ENCODE results near the gene FBXL22.
"Not testable (repeated sequence)": the region's sequence is repeated elsewhere in the genome, so short reads cannot be mapped to it uniquely, and the experiment has no call there.

FBXL22 gene

DNA sequence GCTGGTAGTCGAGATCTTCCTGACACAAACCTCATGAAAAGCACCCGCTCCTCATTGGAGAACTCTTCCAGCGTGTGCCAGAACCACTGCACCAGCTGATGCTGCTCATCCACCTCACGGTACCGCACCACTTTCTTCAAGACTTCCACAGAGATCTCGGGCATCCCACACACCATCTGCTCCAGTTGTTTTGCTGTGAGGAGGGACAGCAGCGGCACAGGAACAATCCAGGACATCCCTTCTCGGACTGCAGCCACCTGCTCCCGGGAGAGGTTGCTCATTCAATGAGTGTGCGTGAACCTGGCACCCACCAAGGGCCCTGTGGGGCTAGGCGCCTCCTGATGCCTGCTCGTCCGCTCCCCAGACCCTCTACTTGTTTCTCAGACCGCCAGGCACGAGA, 15.1 kb downstream of the FBXL22 start:
- DNase-seq (ENCODE audit: low read depth): no peak

DNA sequence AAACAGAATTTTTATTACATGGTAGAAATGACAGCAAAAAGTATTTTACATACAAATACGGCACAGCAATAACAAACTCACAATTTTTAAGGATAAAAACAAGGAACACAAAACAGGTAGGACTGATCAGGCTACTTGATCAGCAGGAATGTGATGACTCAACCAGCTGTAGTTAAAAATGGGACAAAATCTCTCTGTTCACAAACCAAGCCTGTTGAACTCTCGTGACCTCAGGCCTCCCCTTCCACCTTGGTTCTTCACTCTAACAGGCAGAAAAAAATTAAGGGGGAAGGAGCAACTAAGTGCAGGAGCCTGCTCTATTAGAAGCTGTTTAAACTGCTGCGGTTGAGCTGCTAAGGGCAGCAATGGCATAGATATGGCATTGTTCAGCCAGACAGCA, 18.7 kb downstream of the FBXL22 start:
- no peak for DNase-seq (ENCODE audit: low read depth)

DNA sequence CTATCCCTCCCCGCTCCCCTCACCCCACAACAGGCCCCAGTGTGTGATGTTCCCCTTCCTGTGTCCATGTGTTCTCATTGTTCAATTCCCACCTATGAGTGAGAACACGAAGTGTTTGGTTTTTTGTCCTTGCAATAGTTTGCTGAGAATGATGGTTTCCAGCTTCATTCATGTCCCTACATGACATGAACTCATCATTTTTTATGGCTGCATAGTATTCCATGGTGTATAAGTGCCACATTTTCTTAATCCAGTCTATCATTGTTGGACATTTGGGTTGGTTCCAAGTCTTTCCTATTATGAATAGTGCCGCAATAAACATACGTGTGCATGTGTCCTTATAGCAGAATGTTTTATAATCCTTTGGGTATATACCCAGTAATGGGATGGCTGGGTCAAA, 20.0 kb downstream of the FBXL22 start:
- DNase-seq (ENCODE audit: low read depth): not testable (repeated sequence)

GRCh38 chr15:63617627-63618026, 20.4 kb downstream of the FBXL22 start:
- not testable (repeated sequence) for DNase-seq (ENCODE audit: low read depth)

- not testable (repeated sequence) for DNase-seq (ENCODE audit: low read depth)
Observed at GRCh38 chr15:63620760-63621159, 23.6 kb downstream of the FBXL22 start.

GRCh38 chr15:63623232-63623969, 26.2 kb downstream of the FBXL22 start:
- no peak for DNase-seq (ENCODE audit: low read depth)

DNA sequence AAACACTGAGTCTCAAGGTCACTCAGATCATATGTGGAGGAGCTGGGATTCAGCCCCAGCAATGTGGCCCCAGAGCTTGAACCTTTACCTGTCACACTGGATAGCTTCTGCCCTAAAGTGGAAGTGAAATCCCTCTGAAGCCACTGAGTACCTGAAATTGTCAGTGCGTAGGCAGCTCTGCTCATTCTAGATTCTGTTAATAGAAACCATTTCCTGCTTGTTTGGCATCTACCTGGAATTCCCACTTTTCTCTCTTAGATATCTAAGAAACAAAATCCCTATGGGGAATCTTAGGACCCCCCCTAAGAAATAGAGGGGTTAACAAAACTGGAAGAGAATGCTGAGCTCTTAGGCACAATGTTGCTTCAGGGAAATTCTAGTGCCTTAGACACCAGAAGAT, 29.8 kb downstream of the FBXL22 start:
- DNase-seq (ENCODE audit: low read depth): no peak

DNA sequence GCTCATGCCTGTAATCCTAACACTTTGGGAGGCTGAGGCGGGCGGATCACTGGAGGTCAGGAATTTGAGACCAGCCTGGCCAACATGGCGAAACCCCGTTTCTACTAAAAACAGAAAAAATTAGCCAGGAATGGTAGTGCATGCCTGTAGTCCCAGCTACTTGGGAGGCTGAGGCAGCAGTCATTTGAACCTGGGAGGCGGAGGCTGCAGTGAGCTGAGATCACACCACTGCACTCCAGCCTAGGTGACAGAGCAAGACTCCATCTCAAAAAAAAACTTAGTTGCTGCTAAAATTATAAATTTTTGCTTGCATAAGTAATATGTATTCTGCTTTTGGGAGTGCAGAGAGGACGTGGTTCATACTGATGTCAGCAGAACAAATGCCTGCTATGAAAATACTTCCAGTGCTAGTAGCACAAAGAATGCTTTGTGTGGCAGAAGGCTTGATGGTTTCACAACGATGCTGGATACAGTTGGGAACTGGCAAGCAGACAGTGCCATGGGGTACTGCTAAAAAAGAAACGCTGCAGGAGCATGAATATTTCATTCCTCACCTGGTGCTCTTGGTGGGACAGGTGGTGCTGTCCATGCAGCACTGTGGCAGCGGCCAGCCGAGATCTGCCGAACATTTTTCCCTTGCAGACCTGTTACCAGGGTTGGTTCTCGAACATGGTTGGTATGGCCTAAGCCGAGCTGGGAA, 31.1 kb downstream of the FBXL22 start:
- DNase-seq (ENCODE audit: low read depth): no peak

- no peak for DNase-seq (ENCODE audit: low read depth)
Observed at GRCh38 chr15:63630036-63630751, 33.0 kb downstream of the FBXL22 start.

DNA sequence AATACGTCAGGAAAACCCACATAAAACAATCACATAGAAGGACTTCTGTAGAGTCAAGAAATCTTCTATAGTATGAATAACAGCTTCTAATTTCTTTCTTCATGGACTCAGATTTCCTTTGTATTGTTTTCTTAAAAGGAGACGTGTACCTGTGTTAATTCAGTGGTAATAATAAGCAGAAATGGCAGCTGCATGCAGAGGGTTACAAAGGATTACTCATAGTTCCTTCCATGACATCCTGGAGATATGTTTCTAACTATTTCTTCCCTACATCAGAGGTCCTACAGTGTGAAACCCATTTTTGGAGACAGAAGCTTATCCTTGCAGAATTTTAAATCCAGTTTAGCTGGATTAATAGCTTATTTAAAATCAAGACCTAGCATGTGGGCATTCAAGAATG, 36.1 kb downstream of the FBXL22 start:
- no peak for DNase-seq (ENCODE audit: low read depth)

GRCh38 chr15:63634154-63634553, 37.0 kb downstream of the FBXL22 start:
- no peak for DNase-seq (ENCODE audit: low read depth)

DNA sequence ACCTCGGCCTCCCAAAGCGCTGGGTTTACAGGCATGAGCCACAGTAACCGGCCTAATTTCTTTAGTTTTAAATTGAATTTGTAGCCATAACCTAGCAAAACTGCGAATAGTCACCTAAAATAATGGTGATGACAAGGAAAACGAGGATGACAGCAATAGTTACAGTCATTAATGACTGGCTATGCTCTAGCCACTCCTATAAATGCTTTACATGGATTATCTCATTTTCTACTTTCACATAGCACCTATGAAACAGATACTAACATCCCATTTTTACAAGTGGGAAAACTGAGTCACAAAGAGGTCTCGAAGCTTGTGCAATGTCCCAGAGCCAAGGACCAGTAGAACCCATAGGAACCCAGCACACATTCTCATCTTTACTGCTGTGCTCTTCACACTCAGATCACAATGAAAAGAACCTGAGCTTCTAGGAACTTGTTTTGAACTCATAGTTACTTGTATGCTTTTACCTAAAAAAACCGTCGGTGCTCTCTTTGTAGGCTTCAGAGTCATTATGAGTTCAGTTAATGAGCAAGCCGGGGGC, 39.4 kb downstream of the FBXL22 start:
- DNase-seq (ENCODE audit: low read depth): no peak

DNA sequence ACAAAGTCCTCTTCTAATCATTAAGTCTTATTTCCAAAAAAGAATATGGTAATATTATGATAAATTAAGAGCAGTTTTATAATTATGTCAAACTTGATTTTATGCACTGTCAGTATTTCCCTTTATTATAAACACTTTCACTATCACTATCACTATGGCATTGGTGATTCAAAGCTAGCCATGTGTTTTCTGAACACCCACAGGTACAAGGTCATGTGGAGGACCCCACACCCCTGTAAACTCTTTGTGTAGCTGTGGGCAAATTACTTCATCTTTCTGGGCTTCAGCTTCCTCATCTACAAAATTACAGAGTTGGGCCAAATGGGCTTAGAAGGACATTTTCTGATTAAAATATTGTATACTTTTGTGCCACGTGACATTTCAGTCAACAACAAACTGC, 41.7 kb downstream of the FBXL22 start:
- no peak for DNase-seq (ENCODE audit: low read depth)

GRCh38 chr15:63640146-63640545, 43.0 kb downstream of the FBXL22 start:
- no peak for DNase-seq (ENCODE audit: low read depth)
